HG02970 (cell line): ENCODE measurements around the gene DVL2.

Experiments
- ATAC-seq: cut with Tn5 transposase; IDR thresholded peaks from one replicate; pipeline ENCODE4 v1.9.1; 2021; ENCODE audit warnings: mild to moderate bottlenecking, moderate library complexity, moderate number of reproducible peaks; ENCODE audit not compliant: unreplicated experiment, low FRiP score

The DVL2 gene

GRCh38 chr17:7234083-7234951 is at the start of gene DVL2:
DVL2 (minus strand) TSS chr17:7234517; CDS start chr17:7234262, 255 bp downstream.
- ATAC-seq: peak; percentile 56

DNA sequence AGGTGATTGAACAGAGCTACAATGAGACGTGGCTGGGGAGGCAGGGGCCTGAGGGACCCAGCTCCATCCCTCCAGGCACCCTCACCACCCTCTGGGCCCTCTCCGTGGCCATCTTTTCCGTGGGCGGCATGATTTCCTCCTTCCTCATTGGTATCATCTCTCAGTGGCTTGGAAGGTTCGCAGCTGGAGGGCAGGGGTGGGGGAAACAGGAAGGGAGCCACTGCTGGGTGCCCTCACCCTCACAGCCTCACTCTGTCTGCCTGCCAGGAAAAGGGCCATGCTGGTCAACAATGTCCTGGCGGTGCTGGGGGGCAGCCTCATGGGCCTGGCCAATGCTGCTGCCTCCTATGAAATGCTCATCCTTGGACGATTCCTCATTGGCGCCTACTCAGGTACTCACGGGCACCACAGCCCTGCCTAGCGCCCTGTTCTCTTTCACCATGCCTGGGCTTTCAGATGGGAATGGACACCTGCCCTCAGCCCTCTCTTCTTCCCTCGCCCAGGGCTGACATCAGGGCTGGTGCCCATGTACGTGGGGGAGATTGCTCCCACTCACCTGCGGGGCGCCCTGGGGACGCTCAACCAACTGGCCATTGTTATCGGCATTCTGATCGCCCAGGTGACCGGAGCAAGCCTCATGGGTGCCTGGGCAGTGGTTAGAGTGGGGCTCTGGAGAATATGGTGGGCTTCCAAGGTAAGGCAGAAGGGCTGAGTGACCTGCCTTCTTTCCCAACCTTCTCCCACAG is 49.3 kb upstream of the DVL2 start:
- no peak for ATAC-seq

DNA sequence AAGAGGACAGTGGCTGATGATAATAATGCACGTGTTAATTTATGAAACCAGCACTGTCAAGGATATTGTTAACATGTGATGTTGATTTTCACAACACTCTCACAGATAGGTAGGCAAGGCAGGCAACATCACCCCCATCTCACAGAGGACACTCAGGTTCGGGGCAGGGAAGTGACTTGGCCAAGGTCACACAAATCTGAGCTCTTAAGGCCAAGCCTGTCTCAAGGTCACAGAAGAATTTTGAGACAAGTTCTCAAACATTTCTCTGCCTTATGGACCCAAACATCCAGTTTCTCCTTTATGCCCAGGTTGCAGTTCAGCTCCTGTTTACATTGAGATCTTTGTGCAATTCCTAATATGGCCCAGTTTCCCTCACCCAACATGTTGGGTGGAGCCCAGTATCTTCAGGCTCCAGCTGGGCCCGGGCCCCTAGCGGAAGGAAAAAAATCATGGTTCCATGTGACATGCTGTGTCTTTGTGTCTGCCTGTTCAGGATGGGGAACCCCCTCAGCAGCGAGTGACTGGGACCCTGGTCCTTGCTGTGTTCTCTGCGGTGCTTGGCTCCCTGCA is 48.5 kb upstream of the DVL2 start:
- ATAC-seq: no peak

- no peak for ATAC-seq
These were observed 47.8 kb upstream of the DVL2 start for GRCh38 chr17:7281953-7282751.

DNA sequence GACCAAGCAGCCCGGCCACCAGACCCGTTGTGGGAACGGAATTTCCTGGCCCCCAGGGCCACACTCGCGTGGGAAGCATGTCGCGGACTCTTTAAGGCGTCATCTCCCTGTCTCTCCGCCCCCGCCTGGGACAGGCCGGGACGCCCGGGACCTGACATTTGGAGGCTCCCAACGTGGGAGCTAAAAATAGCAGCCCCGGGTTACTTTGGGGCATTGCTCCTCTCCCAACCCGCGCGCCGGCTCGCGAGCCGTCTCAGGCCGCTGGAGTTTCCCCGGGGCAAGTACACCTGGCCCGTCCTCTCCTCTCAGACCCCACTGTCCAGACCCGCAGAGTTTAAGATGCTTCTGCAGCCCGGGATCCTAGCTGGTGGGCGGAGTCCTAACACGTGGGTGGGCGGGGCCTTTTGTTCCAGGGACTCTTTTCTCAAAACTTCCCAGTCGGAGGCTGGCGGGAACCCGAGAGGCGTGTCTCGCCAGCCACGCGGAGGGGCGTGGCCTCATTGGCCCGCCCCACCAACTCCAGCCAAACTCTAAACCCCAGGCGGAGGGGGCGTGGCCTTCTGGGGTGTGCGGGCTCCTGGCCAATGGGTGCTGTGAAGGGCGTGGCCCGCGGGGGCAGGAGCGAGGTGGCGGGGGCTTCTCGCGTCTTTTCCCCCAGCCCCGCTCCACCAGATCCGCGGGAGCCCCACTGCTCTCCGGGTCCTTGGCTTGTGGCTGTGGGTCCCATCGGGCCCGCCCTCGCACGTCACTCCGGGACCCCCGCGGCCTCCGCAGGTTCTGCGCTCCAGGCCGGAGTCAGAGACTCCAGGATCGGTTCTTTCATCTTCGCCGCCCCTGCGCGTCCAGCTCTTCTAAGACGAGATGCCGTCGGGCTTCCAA is 47.0 kb upstream of the DVL2 start, which contains the start of gene SLC2A4:
Gene SLC2A4, plus strand, starts transcription at position 645 of the 879 bp plus-strand sequence. Its CDS starts 217 bp downstream, at position 862.
- ATAC-seq: peak; percentile 44

DNA sequence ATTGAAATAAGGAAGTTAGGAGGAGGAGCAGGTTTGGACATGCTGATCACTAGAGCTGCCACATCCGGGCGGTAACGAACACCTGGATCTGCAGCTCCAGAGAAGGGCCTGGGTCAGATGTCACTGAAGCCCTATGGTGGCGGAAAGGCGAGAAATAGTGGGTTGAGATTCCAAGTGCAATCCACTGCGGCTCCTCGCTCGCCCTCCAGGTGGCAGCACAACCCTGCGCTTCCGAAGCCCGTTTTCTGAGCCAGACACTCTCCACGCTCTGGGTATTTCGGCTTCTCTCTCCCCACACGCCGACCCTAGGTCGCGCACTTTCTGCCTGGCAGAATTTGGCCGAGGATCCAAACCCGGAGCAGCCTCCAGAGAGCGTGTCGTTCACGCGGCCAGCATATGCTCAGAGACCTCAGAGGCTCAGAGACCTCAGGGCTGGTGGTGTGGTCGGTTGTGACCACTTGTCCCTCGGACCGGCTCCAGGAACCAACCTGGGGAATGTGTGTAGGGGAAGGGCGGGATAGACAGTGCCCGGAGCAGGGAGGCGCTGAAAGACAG is 46.3 kb upstream of the DVL2 start:
- peak; percentile 59 for ATAC-seq

- ATAC-seq: no peak
These were observed 45.1 kb upstream of the DVL2 start for GRCh38 chr17:7279448-7279847.

DNA sequence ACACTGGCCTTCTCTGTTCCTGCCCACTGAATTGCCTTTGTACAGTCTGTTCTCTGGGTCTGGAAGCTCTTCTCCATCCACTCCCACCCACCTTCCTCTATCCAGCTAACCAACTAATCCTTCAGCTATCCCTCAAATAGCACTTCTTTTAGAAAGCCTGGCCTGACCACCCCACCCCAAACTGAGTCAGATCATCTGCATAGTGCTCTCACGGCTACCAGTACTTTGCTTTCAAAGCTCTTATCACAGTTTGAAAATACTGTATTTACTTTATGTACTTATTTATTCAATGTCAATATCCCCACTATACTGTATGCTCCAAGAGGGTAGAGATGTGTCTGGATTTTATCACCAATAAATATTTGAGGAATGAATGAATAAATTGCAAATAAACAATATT is 32.5 kb upstream of the DVL2 start:
- no peak for ATAC-seq

DNA sequence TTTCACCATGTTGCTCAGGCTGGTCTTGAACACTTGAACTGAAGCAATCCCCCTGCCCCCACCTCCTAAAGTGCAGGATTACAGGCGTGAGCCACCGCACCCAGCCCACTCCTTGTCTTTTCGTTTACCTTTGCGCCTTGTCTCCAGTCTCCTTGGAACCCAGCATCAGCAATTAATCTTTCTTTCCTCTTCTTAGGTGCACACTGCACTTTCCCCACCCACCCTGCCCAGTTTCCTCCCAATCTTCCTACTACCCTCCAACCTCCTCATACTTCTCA is 29.4 kb upstream of the DVL2 start:
- ATAC-seq: no peak

GRCh38 chr17:7262935-7263800 is 28.9 kb upstream of the DVL2 start:
- no peak for ATAC-seq

DNA sequence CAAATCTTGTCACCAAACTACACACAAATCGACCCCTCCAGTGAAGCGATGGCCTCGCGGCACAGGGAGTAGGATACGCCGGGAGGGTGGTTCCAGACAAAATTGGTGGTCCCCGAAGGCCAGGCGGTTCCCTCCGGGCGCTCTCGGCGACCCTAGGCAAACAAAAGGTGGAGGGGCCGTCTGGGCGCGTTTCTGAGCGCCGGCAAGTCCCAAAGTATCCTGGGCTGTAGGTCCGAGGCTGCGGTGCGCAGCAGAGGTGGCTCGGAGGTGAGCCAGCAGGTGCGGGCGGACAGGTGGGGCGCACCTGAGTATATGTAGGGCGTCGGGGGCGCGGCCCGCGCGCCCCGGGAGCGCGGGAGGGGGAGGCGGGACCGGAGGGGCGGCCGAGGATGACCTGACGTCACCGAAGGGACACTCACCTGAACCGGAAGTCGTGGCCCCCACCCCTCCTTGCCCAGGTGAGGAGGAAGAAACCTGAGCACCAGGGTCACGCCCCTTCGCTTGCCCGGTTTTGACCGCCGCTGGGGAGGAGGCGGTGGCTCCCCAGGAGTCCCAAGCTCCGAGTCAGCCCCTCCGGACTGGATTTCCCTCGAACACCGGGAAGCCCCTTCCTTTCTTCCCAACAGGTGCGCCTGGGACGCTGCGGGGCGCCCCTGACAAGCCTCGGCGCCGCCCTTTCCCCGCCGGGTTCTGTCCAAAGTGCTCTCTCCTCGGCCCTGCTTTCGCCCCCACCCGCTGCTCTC is 28.0 kb upstream of the DVL2 start, which contains the start of gene CLDN7:
Gene CLDN7, minus strand, starts transcription at position 287 of the 743 bp plus-strand sequence. CDS start 435 bp downstream, outside the sequence.
- ATAC-seq: no peak

- ATAC-seq: no peak
These were observed 27.3 kb upstream of the DVL2 start for GRCh38 chr17:7261379-7262191.

- ATAC-seq: no peak
These were observed 26.5 kb upstream of the DVL2 start for GRCh38 chr17:7260651-7261378.

DNA sequence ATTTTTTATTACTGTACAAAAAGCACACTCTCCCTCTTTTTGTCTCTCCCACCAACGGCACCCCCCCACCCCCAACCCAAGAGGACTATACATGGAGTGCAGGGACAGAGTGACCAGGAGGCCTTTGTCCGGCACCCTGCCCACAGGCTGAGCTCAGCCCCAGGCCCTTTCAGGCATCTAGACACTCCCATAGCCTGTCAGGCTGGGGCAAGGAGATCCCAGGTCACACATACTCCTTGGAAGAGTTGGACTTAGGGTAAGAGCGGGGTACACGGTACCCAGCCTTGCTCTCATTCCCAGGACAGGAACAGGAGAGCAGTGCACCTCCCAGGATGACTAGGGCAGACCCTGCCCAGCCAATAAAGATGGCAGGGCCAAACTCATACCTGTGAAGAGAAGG is 25.8 kb upstream of the DVL2 start:
- no peak for ATAC-seq

GRCh38 chr17:7259555-7259889 is 25.2 kb upstream of the DVL2 start:
- ATAC-seq: no peak
